B cell (primary cell): ENCODE results near the gene GPR3. TPM values are rescaled to one million over a fixed set of nuclear protein-coding genes. Genes with fewer than 3 reads are reported as not detected.
A peak's percentile ranks its signal among the peaks of the same experiment; 100 is the strongest.

Experiments used
- ATAC-seq: fragments of 200-7000 bp; cut with Tn5 transposase; one replicate; pipeline ENCODE4 v1.10.0; 2021; ENCODE audit warnings: low read depth, mild to moderate bottlenecking, moderate number of reproducible peaks, moderate library complexity
- CTCF ChIA-PET: fragments of 350-600 bp; sonication (Branson Sonifier 250); formaldehyde crosslinking; loops from one replicate; lab custom pipeline; 2021; ENCODE audit warnings: antibody characterized with exemption, inconsistent platforms; lab: Charles Lee
- POLR2A ChIA-PET: fragments of 350-600 bp; sonication (Branson Sonifier 250); formaldehyde crosslinking; loops from one replicate; lab custom pipeline; 2021; ENCODE audit warnings: antibody characterized with exemption; lab: Charles Lee
- DNase-seq: peaks from one replicate; pipeline ENCODE4 v3.0.0; 2013
- H2AFZ ChIP-seq: 2 replicates; pipeline ENCODE4 v1.6.1; 2012; ENCODE audit warnings: mild to moderate bottlenecking, low read depth, low read length; ENCODE audit not compliant: insufficient read depth, poor library complexity, severe bottlenecking
- H3K27ac ChIP-seq, 2 donors: 1 replicate in 1 of 2; 2 replicates in 1 of 2; pipeline ENCODE4 v1.5.1; 2012 to 2013; ENCODE audit warnings: low read length in 2 of 2, mild to moderate bottlenecking in 2 of 2, moderate library complexity in 1 of 2
- H3K27me3 ChIP-seq, 4 experiments: fragments of 200-600 bp in 1 of 4; sonication (generic) in 1 of 4; replicated peaks in 1 of 4; 1 replicate in 2 of 4; 2 replicates in 2 of 4; pipeline versions ENCODE4 v1.6.1 to v1.7.0; 2013 to 2016; ENCODE audit warnings: low read length in 3 of 4, mild to moderate bottlenecking in 2 of 4, mixed read lengths in 1 of 4, moderate library complexity in 1 of 4; ENCODE audit not compliant: insufficient read depth in 4 of 4, control insufficient read depth in 3 of 4; ENCODE audit errors: control extremely low read depth in 1 of 4
- H3K36me3 ChIP-seq, 2 experiments: replicated peaks in 1 of 2; 1 replicate in 1 of 2; 2 replicates in 1 of 2; pipeline versions ENCODE4 v1.6.1 to v1.7.1; 2013; ENCODE audit warnings: low read length in 1 of 2; ENCODE audit not compliant: insufficient read depth in 2 of 2, control insufficient read depth in 1 of 2; ENCODE audit errors: control extremely low read depth in 1 of 2, extremely low read depth in 1 of 2
- H3K4me1 ChIP-seq, 2 donors: fragments of 200-600 bp in 1 of 2; sonication (generic) in 1 of 2; 1 replicate in 1 of 2; 2 replicates in 1 of 2; pipeline versions ENCODE4 v1.5.1 to v1.6.1; 2013 to 2017; ENCODE audit warnings: low read length in 2 of 2; ENCODE audit not compliant: control insufficient read depth in 2 of 2, insufficient read depth in 2 of 2
- H3K4me2 ChIP-seq: replicated peaks from 2 replicates; pipeline ENCODE3; 2012; ENCODE audit warnings: mild to moderate bottlenecking, low read depth, low read length; ENCODE audit not compliant: poor library complexity, severe bottlenecking
- H3K4me3 ChIP-seq, 5 experiments: fragments of 200-600 bp in 1 of 5; sonication (generic) in 1 of 5; 1 replicate in 3 of 5; 2 replicates in 2 of 5; pipeline versions ENCODE4 v1.5.1 to v1.7.0; 2011 to 2016; ENCODE audit warnings: low read length in 4 of 5, mild to moderate bottlenecking in 4 of 5, low read depth in 2 of 5, control low read depth in 1 of 5, moderate library complexity in 1 of 5; ENCODE audit not compliant: insufficient read depth in 1 of 5; ENCODE audit errors: control extremely low read depth in 1 of 5, extremely low read depth in 1 of 5
- H3K79me2 ChIP-seq: fragments of 200-600 bp; sonication (generic); one replicate; pipeline ENCODE4 v1.6.0; 2016; ENCODE audit warnings: low read length; ENCODE audit not compliant: control insufficient read depth, insufficient read depth
- H3K9ac ChIP-seq: fragments of 200-600 bp; sonication (generic); 2 replicates; pipeline ENCODE4 v1.6.1; 2017; ENCODE audit warnings: mild to moderate bottlenecking, low read length, moderate library complexity
- H3K9me3 ChIP-seq, 3 donors: one replicate each; pipeline versions ENCODE4 v1.6.1 to v1.7.1; 2013; ENCODE audit warnings: low read length in 2 of 3; ENCODE audit not compliant: control insufficient read depth in 2 of 3, insufficient read depth in 1 of 3; ENCODE audit errors: control extremely low read depth in 1 of 3
- H4K20me1 ChIP-seq: 2 replicates; pipeline ENCODE4 v1.6.0; 2012; ENCODE audit warnings: mild to moderate bottlenecking, low read length; ENCODE audit not compliant: insufficient read depth, control insufficient read depth, poor library complexity, severe bottlenecking
- H3K27ac Mint-ChIP-seq: one replicate; pipeline ENCODE4 v1.8.0; 2021; ENCODE audit warnings: mixed read lengths
- H3K27me3 Mint-ChIP-seq: one replicate; pipeline ENCODE4 v1.8.0; 2021; ENCODE audit warnings: mixed read lengths
- H3K4me1 Mint-ChIP-seq: one replicate; pipeline ENCODE4 v1.8.0; 2021; ENCODE audit warnings: mixed read lengths
- H3K4me3 Mint-ChIP-seq: one replicate; pipeline ENCODE4 v1.8.0; 2021; ENCODE audit warnings: mixed read lengths
- H3K9me3 Mint-ChIP-seq: one replicate; pipeline ENCODE4 v1.8.0; 2022; ENCODE audit warnings: mixed read lengths; ENCODE audit not compliant: insufficient read depth
- EZH2 ChIP-seq: IDR thresholded peaks from 2 replicates; pipeline ENCODE4 v1.6.1; 2012; ENCODE audit warnings: borderline replicate concordance, low read depth, mild to moderate bottlenecking, moderate library complexity, low read length; ENCODE audit not compliant: insufficient read depth, poor library complexity, severe bottlenecking
- WGBS: methylation state at CpG from one replicate; pipeline ENCODE4 v1.1.5; 2013; ENCODE audit warnings: missing lambda C conversion rate; ENCODE audit not compliant: insufficient coverage; 5-methylcytosine and 5-hydroxymethylcytosine counted together
- intact Hi-C: fragments of 100-400 bp; cut with micrococcal nuclease; formaldehyde crosslinking; loops from one replicate; pipeline ENCODE4 v1.10.0; 2022
- polyA plus RNA-seq: library from polyadenylated mRNA; depleted of rRNA; stranded (reverse); fragments of >200 nt; gene quantifications from 2 replicates; pipeline ENCODE4 v1.2.3, GENCODE V29; 2012
- total RNA-seq, 2 donors: library from RNA; stranded (reverse); fragments of 120-200 nt in 1 of 2; gene quantifications; 1 replicate in 1 of 2; 2 replicates in 1 of 2; pipeline versions ENCODE4 v1.2.3 to v1.2.4, GENCODE V29; 2013 to 2022
- TF ChIP-seq, protein P1 (sequence below): fragments of 200-600 bp; IDR thresholded peaks from one replicate; pipeline ENCODE4 v1.8.0; 2022; ENCODE audit warnings: antibody characterized with exemption, mild to moderate bottlenecking

Gene GPR3
- total and polyA plus RNA-seq, 2 donors (not counting 1 experiment from before 2014, with no cell fraction given) = 3.3 TPM; not detected in 1

DNA sequence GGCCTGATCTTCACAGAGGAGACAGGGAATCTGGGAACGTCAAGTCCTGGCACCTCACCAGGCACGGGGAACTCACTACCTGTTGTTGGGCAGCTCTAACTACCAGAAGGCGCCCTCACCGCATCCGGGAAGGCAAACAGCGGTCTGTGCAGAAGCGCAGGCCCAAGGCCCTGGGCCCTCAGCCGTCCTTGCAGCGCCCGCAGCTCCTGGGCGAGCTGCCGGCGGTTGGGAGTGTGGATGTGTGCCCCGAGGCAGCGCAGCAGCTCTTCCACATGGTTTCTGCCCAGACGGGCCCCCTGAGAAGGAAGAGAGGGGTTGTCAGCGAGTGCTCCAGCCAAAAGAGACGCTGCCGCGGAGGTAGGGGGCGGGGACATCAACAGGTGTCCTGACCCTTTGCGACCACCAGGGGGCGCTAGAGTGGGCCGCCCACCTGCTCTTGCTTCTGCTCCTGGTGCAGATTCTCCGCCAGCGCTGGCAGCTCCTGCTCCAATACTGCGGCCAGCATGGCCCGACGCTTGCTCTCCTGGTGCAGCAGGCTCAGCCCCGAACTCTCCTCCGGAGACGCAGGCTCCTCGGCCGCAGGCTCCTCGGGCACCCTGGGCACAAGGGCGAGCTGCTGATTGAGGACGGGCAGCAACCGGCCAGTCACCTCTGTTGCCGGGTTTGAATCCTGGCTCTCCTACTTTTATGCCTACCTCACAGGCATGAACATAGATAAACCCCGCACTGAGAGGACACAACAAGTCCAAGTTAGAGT, 35.0 kb upstream of the GPR3 start:
- no peaks in the 10 kb centered on the region for H3K27me3 Mint-ChIP-seq

More for the DNA sequence above, 35.0 kb upstream of the GPR3 start:
- Histone ChIP-seq H3K27me3 (no peaks in the 10 kb centered on the region), H4K20me1 (peaks cover 8% of the 10 kb centered on the region), H3K9me3 (no peaks in the 10 kb centered on the region), H3K27ac (peak overlapping the region; percentile 19 to 34), H3K79me2 (no peaks in the 10 kb centered on the region), H3K36me3 (peaks cover 0 to 4% of the 10 kb centered on the region in 2 experiments), H2AFZ (peak overlapping the region; percentile 90), H3K4me2 (peak overlapping the region; percentile 95), H3K4me1 (peaks cover 36 to 54% of the 10 kb centered on the region in 2 donors), H3K4me3 (peak overlapping the region; percentile 21 to 63 (median 54)), H3K9ac (peak overlapping the region; percentile 63)
- peak overlapping the region; percentile 75 for H3K27ac Mint-ChIP-seq
- ChIA-PET CTCF (interaction anchor here (0.6 to 11.1 kb wide), 27 partner anchors 8 to 1745 kb away, joined by 3 to 135 read pairs (median 5); partner anchors contain the start of genes CD164L2, GPR3, MAP3K6 and SYTL1), POLR2A (interaction anchor here (0.9 to 2.2 kb wide), 9 partner anchors 8 to 45 kb away, joined by 3 to 16 read pairs (median 4); partner anchors contain the start of gene SYTL1)
- DNase-seq = peak; percentile 90
- no peaks in the 10 kb centered on the region for H3K9me3 Mint-ChIP-seq
- peak overlapping the region; percentile 84 for H3K4me3 Mint-ChIP-seq
- intact Hi-C loops = loop anchor here (1.0 to 2.0 kb wide), 4 partner anchors 8 to 31 kb away; no protein-coding TSS in a partner anchor
- peaks cover 48% of the 10 kb centered on the region for H3K4me1 Mint-ChIP-seq
- TF ChIP-seq EZH2 = no peak
- TF ChIP-seq, protein P1, sequence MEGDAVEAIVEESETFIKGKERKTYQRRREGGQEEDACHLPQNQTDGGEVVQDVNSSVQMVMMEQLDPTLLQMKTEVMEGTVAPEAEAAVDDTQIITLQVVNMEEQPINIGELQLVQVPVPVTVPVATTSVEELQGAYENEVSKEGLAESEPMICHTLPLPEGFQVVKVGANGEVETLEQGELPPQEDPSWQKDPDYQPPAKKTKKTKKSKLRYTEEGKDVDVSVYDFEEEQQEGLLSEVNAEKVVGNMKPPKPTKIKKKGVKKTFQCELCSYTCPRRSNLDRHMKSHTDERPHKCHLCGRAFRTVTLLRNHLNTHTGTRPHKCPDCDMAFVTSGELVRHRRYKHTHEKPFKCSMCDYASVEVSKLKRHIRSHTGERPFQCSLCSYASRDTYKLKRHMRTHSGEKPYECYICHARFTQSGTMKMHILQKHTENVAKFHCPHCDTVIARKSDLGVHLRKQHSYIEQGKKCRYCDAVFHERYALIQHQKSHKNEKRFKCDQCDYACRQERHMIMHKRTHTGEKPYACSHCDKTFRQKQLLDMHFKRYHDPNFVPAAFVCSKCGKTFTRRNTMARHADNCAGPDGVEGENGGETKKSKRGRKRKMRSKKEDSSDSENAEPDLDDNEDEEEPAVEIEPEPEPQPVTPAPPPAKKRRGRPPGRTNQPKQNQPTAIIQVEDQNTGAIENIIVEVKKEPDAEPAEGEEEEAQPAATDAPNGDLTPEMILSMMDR = peak; percentile 98
- 16% methylated on average over 39 of the region's 40 CpGs for WGBS
- peak; percentile 71 for ATAC-seq
